NT2/D1 (cell line): Measurements from ENCODE around the gene C5AR2.
"Not testable (repeated sequence)": the region's sequence is repeated elsewhere in the genome, so short reads cannot be mapped to it uniquely, and the experiment has no call there.

Source experiments
- DNase-seq: peaks from one replicate; pipeline ENCODE4 v3.0.0-alpha.2; 2011; ENCODE audit warnings: low read depth, low spot score
- H3K27me3 ChIP-seq: 2 replicates; pipeline ENCODE4 v1.6.0; 2011; ENCODE audit warnings: mild to moderate bottlenecking; ENCODE audit not compliant: insufficient read length, insufficient read depth
- H3K36me3 ChIP-seq: 2 replicates; pipeline ENCODE4 v1.6.1; 2011; ENCODE audit warnings: mild to moderate bottlenecking, low read length, mixed read lengths; ENCODE audit not compliant: insufficient read depth, insufficient read length
- H3K4me1 ChIP-seq: 2 replicates; pipeline ENCODE4 v1.5.1; 2011; ENCODE audit not compliant: insufficient read depth, insufficient read length
- H3K4me3 ChIP-seq: 2 replicates; pipeline ENCODE4 v1.5.1; 2011; ENCODE audit warnings: low read depth; ENCODE audit not compliant: insufficient read length
- H3K9ac ChIP-seq: 2 replicates; pipeline ENCODE4 v1.6.0; 2011; ENCODE audit warnings: low read depth; ENCODE audit not compliant: insufficient read length
- H3K9me3 ChIP-seq: 2 replicates; pipeline ENCODE4 v1.5.1; 2011; ENCODE audit warnings: mild to moderate bottlenecking, low read length; ENCODE audit not compliant: insufficient read depth
- SUZ12 ChIP-seq: IDR thresholded peaks from 2 replicates; pipeline ENCODE4 v1.6.1; 2011; ENCODE audit not compliant: insufficient read length, insufficient read depth; ENCODE audit errors: extremely low read depth
- YY1 ChIP-seq: IDR thresholded peaks from 2 replicates; pipeline ENCODE4 v1.6.1; 2011; ENCODE audit not compliant: insufficient read length, insufficient read depth
- ZNF274 ChIP-seq: IDR thresholded peaks from 2 replicates; pipeline ENCODE4 v1.6.1; 2011; ENCODE audit warnings: mild to moderate bottlenecking, low read depth, low read length

C5AR2 gene

DNA sequence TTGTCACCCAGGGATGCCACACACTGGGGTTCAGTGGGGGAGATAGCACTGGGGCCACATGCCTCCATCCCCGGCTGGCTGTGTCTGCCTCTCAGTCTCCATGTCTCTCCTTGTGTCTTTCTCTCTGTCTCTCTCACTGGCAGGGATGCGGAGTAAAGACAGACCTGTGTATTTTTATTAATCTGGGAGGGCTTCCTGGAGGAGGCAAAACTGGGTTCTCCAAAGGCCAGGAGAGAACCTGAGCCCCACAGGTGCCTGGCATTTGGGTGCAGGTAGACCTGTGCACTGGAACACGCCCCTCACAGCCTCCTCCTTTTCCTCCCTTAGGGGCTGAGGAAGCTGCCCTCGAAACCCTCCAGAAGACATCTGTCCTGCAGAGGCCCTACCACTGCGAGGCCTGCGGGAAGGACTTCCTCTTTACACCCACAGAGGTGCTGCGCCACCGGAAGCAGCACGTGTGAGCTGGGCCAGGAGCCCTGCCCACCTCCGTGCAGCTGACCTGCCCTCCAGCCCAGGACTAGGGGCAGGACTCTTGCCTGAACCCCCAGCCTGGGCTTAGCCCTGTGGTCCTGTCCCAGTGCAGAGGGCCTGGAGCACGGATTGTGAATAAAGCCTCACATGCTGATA lies 49.8 kb downstream of the C5AR2 start:
- H3K36me3 ChIP-seq, result peaks cover 55% of the 10 kb centered on the region
- peaks cover 8% of the 10 kb centered on the region for H3K4me1 ChIP-seq
- DNase-seq, result no peak
- no peaks in the 10 kb centered on the region for H3K27me3 ChIP-seq
- TF ChIP-seq YY1 (no peak), SUZ12 (no peak), ZNF274 (no peak)
- no peaks in the 10 kb centered on the region for H3K9me3 ChIP-seq
- no peak overlapping the region for H3K4me3 ChIP-seq
- no peak overlapping the region for H3K9ac ChIP-seq

DNA sequence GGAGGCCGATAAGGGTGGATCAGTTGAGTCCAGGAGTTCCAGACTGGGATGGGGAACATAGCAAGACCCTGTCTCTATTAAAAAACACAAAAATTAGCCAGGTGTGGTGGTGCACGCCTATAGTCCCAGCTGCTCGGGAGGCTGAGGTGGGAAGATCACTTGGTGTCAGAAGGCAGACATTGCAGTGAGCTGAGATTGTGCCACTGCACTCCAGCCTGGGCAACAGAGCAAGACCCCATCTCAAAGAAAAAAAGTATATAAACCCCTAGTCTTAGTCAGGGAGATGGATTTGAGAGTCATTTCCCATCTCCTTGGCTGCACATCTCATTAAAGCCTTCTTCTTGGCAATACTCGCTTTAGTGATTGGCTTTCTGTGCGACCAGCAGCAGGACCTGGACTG lies 51.9 kb downstream of the C5AR2 start:
- peaks cover 39% of the 10 kb centered on the region for H3K36me3 ChIP-seq
- H3K4me3 ChIP-seq, H3K9me3 ChIP-seq, H3K4me1 ChIP-seq, H3K9ac ChIP-seq, DNase-seq, H3K27me3 ChIP-seq: not testable (repeated sequence)

DNA sequence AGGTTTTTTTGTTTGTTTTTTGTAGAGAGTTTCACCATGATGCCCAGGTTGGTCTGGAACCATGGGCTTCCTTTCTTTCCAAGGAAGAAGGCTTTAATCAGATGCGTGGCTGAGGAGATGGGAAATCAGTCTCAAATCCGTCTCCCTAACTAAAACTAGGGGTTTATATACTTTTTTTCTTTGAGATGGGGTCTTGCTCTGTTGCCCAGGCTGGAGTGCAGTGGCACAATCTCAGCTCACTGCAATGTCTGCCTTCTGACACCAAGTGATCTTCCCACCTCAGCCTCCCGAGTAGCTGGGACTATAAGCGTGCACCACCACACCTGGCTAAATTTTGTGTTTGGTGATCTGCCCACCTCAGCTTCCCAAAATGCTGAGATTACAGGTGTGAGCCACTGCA lies 52.6 kb downstream of the C5AR2 start:
- H3K36me3 ChIP-seq, result peaks cover 33% of the 10 kb centered on the region
- not testable (repeated sequence) for DNase-seq, H3K4me3 ChIP-seq, H3K4me1 ChIP-seq, H3K27me3 ChIP-seq, H3K9me3 ChIP-seq, H3K9ac ChIP-seq

DNA sequence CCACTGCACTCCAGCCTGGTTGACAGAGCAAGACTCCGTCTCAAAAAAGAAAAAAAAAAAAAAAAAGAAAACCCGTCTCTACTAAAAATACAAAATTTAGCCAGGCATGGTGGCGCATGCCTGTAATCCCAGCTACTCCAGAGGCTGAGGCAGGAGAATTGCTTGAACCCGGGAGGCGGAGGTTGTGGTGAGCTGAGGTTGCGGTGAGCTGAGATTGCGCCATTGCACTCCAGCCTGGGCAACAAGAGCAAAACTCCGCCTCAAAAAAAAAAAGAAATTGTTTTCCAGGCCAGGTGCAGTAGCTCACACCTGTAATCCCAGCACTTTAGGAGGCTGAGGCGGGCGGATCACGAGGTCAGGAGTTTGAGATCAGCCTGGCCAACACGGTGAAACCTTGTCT lies 54.6 kb downstream of the C5AR2 start:
- H3K9me3 ChIP-seq, DNase-seq, H3K4me1 ChIP-seq, H3K27me3 ChIP-seq, H3K9ac ChIP-seq, H3K4me3 ChIP-seq: not testable (repeated sequence)
- H3K36me3 ChIP-seq, result peaks cover 13% of the 10 kb centered on the region

DNA sequence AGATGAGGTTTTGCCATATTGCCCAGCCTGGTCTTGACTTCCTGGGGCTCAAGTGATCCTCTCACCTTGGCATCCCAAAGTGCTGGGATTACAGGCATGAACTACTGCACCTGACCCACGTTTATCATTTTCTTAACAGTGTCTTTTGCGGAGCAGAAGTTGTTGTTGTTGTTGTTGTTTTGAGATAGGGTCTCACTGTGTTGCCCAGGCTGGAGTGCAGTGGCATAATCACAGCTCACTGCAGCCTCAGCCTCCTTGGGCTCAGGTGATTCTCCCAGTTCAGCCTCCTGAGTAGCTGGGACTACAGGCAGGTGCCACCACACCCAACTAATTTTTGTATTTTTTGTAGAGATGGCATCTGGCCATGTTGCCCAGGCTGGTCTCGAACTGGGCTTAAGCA lies 55.6 kb downstream of the C5AR2 start:
- H3K9me3 ChIP-seq, DNase-seq, H3K4me3 ChIP-seq, H3K27me3 ChIP-seq, H3K9ac ChIP-seq, H3K36me3 ChIP-seq, H3K4me1 ChIP-seq: not testable (repeated sequence)

DNA sequence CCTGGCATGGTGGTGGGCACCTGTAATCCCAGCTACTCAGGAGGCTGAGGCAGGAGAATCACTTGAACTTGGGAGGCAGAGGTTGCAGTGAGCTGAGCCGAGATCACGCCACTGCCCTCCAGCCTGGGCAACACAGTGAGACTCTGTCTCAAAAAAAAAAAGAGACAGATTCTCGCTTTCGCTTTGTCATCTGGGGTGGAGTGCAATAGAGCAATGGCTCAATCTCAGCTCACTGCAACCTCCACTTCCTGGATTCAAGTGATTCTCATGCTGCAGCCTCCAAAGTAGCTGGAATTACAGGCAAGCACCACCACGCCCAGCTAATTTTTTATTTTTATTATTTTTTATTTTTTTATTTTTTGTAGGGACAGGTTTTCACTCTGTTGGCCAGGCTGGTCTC lies 56.7 kb downstream of the C5AR2 start:
- H3K4me1 ChIP-seq, DNase-seq, H3K4me3 ChIP-seq, H3K36me3 ChIP-seq, H3K9ac ChIP-seq, H3K27me3 ChIP-seq, H3K9me3 ChIP-seq: not testable (repeated sequence)

DNA sequence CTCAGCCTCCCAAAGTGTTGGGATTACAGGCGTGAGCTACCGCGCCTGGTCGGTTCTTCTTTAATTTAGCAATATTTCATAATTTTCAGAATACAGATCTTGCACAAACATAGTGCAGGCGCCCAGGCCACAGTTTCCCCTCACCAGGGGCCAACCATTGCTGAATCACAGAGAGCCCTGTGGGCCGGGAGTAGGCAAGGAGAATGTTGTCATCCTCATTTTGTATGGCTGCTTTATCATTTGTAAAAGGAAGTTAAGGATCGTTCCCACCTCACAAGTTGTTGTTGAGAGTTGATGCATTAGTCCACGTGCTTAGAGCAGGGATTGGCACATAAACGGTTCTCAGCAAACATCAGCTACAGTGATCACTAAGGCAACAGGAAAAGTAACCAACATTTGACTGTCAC lies 57.2 kb downstream of the C5AR2 start:
- no peaks in the 10 kb centered on the region for H3K27me3 ChIP-seq
- H3K4me1 ChIP-seq, result peaks cover 6% of the 10 kb centered on the region
- H3K9me3 ChIP-seq, result no peaks in the 10 kb centered on the region; the same call in none of the 2 replicates
- H3K9ac ChIP-seq, result no peak overlapping the region
- no peak overlapping the region for H3K4me3 ChIP-seq
- no peak for DNase-seq
- no peaks in the 10 kb centered on the region for H3K36me3 ChIP-seq
- TF ChIP-seq SUZ12 (no peak), ZNF274 (no peak), YY1 (no peak)

DNA sequence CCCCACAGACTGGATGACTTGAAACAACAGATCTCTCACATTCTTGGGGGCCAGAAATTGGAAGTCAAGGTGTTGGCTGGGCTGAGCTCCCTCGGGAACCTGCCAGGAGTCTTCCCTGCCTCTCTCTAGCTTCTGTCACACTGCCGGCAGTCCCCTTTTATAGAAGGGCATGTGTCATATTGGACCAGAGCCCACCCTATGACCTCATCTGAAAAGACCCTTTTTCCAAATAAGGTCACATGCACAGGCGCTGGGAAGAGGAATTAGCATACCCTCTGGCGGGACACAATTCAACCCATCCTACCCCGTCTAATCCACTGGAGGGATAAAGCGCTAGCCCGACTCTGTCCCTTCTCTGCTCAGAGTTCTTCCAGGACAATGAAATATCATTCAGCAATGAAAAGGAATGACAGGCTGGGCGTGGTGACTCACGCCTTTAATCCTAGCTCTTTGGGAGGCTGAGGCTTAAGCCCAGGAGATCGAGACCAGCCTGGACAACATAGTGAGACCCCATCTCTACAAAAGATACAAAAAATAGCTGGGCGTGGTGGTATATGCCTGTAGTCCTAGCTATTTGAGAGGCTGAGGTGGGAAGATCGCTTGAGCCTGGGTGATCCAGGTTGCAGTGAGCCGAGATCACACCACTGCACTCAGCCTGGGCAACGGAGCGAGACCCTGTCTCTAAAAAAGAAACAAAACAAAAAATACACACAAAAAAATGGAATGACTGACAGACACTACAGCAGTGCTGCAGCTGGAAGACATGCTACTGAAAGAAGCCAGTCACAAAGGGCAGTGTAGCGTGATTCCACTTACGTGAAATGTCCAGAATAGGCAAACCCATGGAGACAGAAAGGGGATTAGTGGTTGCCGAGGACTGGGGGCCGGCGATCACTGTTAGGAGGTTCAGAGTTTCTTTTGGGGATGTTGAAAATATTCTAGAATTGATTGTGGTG lies 58.8 kb downstream of the C5AR2 start:
- DNase-seq, result no peak
- Histone ChIP-seq H3K9me3 (no peaks in the 10 kb centered on the region; the same call in none of the 2 replicates), H3K4me3 (no peak overlapping the region), H3K4me1 (peaks cover 2% of the 10 kb centered on the region), H3K36me3 (no peaks in the 10 kb centered on the region), H3K9ac (no peak overlapping the region), H3K27me3 (no peaks in the 10 kb centered on the region)
- TF ChIP-seq YY1, result no peak
- TF ChIP-seq SUZ12, result no peak
- no peak for TF ChIP-seq ZNF274
